Smooth muscle cell (in vitro differentiated cells): Measurements from ENCODE around the gene UXS1. TPM values are rescaled to one million over a fixed set of nuclear protein-coding genes. Genes with fewer than 3 reads are reported as not detected.

Experiments
- DNase-seq: peaks from one replicate; lab custom pipeline; 2025; ENCODE audit not compliant: unreplicated experiment; lab: John Stamatoyannopoulos, UW
- H2AFZ ChIP-seq: fragments of 200-600 bp; sonication (generic); 2 replicates; pipeline ENCODE4 v1.6.0; 2016; ENCODE audit warnings: antibody characterized with exemption, low read depth, mild to moderate bottlenecking
- H3F3A ChIP-seq: fragments of 200-600 bp; sonication (generic); 2 replicates; pipeline ENCODE4 v1.6.0; 2017; ENCODE audit warnings: antibody characterized with exemption, low read depth
- H3K27ac ChIP-seq: fragments of 200-600 bp; sonication (generic); 2 replicates; pipeline ENCODE4 v1.5.1; 2016; ENCODE audit warnings: low read depth, mild to moderate bottlenecking
- H3K27me3 ChIP-seq: fragments of 200-600 bp; sonication (generic); 2 replicates; pipeline ENCODE4 v1.6.1; 2016; ENCODE audit warnings: low read depth, mild to moderate bottlenecking
- H3K36me3 ChIP-seq: fragments of 200-600 bp; sonication (generic); 2 replicates; pipeline ENCODE4 v1.5.1; 2016; ENCODE audit warnings: low read depth
- H3K4me1 ChIP-seq: fragments of 200-600 bp; sonication (generic); 2 replicates; pipeline ENCODE4 v1.5.1; 2016; ENCODE audit warnings: low read depth
- H3K4me2 ChIP-seq: fragments of 200-600 bp; sonication (generic); 2 replicates; pipeline ENCODE4 v1.6.0; 2016; ENCODE audit warnings: mild to moderate bottlenecking
- H3K4me3 ChIP-seq: fragments of 200-600 bp; sonication (generic); 2 replicates; pipeline ENCODE4 v1.5.1; 2016; ENCODE audit warnings: mild to moderate bottlenecking
- H3K79me2 ChIP-seq: fragments of 200-600 bp; sonication (generic); 2 replicates; pipeline ENCODE4 v1.6.0; 2016; ENCODE audit warnings: low read depth, mild to moderate bottlenecking
- H3K9ac ChIP-seq: fragments of 200-600 bp; sonication (generic); 2 replicates; pipeline ENCODE4 v1.6.0; 2016; ENCODE audit warnings: low read depth
- H3K9me3 ChIP-seq: fragments of 200-600 bp; sonication (generic); replicated peaks from 2 replicates; pipeline ENCODE4 v1.5.1; 2016; ENCODE audit warnings: low read depth
- H4K20me1 ChIP-seq: fragments of 200-600 bp; sonication (generic); 2 replicates; pipeline ENCODE4 v1.6.0; 2016; ENCODE audit warnings: low read depth
- CTCF ChIP-seq: fragments of 200-600 bp; sonication (generic); IDR thresholded peaks from 2 replicates; pipeline ENCODE4 v1.5.1; 2017; ENCODE audit warnings: borderline replicate concordance, mild to moderate bottlenecking, antibody characterized with exemption; ENCODE audit not compliant: insufficient read depth, poor library complexity, severe bottlenecking
- WGBS: methylation state at CpG from one replicate; pipeline ENCODE4 v1.1.7; 2016; ENCODE audit warnings: low lambda C conversion rate; 5-methylcytosine and 5-hydroxymethylcytosine counted together
- polyA plus RNA-seq: library from polyadenylated mRNA; unstranded; fragments of >200 nt; fragmentation: Nextera tagmentation; extraction: Ambion mirVana; gene quantifications from 2 replicates; pipeline ENCODE4 v1.2.1, GENCODE V29; 2016
- total RNA-seq: library from RNA; depleted of rRNA; stranded (reverse); fragments of >200 nt; gene quantifications from 2 replicates; pipeline ENCODE4 v1.2.3, GENCODE V29; 2014

Gene UXS1
- total and polyA plus RNA-seq, 2 experiments from 2014 or later = 22.2 to 33.5 TPM

- Histone ChIP-seq H3K36me3 (no peaks in the 10 kb centered on the region), H3K79me2 (peaks cover 7% of the 10 kb centered on the region), H3K27me3 (no peaks in the 10 kb centered on the region), H3F3A (no peaks in the 10 kb centered on the region), H3K27ac (no peak overlapping the region), H3K9me3 (no peaks in the 10 kb centered on the region), H3K4me2 (no peak overlapping the region), H2AFZ (no peak overlapping the region), H3K9ac (no peak overlapping the region), H4K20me1 (peaks cover 84% of the 10 kb centered on the region), H3K4me3 (no peak overlapping the region), H3K4me1 (no peaks in the 10 kb centered on the region)
- no peak for TF ChIP-seq CTCF
- DNase-seq = no peak
- WGBS = 90% methylated on average over 5 of the region's 7 CpGs
These were observed 20.0 kb downstream of the UXS1 start for GRCh38 chr2:106174056-106174455.

GRCh38 chr2:106172649-106173048 lies 21.5 kb downstream of the UXS1 start:
- peaks cover 12% of the 10 kb centered on the region for H3K79me2 ChIP-seq
- no peak overlapping the region for H2AFZ ChIP-seq
- no peaks in the 10 kb centered on the region for H3K4me1 ChIP-seq
- H3K4me2 ChIP-seq = no peak overlapping the region
- H3K27ac ChIP-seq = no peak overlapping the region
- H3K4me3 ChIP-seq = no peak overlapping the region
- H3F3A ChIP-seq = no peaks in the 10 kb centered on the region
- peaks cover 82% of the 10 kb centered on the region for H4K20me1 ChIP-seq
- H3K27me3 ChIP-seq = no peaks in the 10 kb centered on the region
- TF ChIP-seq CTCF = no peak
- no peak overlapping the region for H3K9ac ChIP-seq
- DNase-seq = no peak
- H3K9me3 ChIP-seq = no peaks in the 10 kb centered on the region
- 100% methylated on average over 2 of the region's 2 CpGs for WGBS
- H3K36me3 ChIP-seq = no peaks in the 10 kb centered on the region

GRCh38 chr2:106168657-106169056 lies 25.4 kb downstream of the UXS1 start:
- Histone ChIP-seq H3K4me1 (peaks cover 15% of the 10 kb centered on the region), H3F3A (peaks cover 5% of the 10 kb centered on the region), H3K9ac (no peak overlapping the region), H3K4me3 (no peak overlapping the region), H3K4me2 (no peak overlapping the region), H3K27me3 (no peaks in the 10 kb centered on the region), H3K36me3 (no peaks in the 10 kb centered on the region), H3K79me2 (peaks cover 17% of the 10 kb centered on the region), H3K9me3 (no peaks in the 10 kb centered on the region), H4K20me1 (peaks cover 68% of the 10 kb centered on the region), H3K27ac (no peak overlapping the region), H2AFZ (no peak overlapping the region)
- WGBS = 93% methylated on average over 2 of the region's 2 CpGs
- DNase-seq = no peak
- TF ChIP-seq CTCF = no peak

- H2AFZ ChIP-seq = no peak overlapping the region
- no peaks in the 10 kb centered on the region for H3K9me3 ChIP-seq
- H3K4me1 ChIP-seq = peaks cover 15% of the 10 kb centered on the region
- no peak overlapping the region for H3K4me2 ChIP-seq
- peaks cover 13% of the 10 kb centered on the region for H3K79me2 ChIP-seq
- no peak overlapping the region for H3K9ac ChIP-seq
- no peaks in the 10 kb centered on the region for H3K36me3 ChIP-seq
- DNase-seq = no peak
- H4K20me1 ChIP-seq = peaks cover 59% of the 10 kb centered on the region
- H3F3A ChIP-seq = peaks cover 5% of the 10 kb centered on the region
- 91% methylated on average over 5 of the region's 5 CpGs for WGBS
- H3K4me3 ChIP-seq = no peak overlapping the region
- H3K27me3 ChIP-seq = no peaks in the 10 kb centered on the region
- no peak for TF ChIP-seq CTCF
- no peak overlapping the region for H3K27ac ChIP-seq
These were observed 27.0 kb downstream of the UXS1 start for GRCh38 chr2:106167067-106167466.
